Effector memory CD8-positive, alpha-beta T cell (primary cell): ENCODE measurements around the gene ZG16.
"Not testable (repeated sequence)": the region's sequence is repeated elsewhere in the genome, so short reads cannot be mapped to it uniquely, and the experiment has no call there.

Experiments used
- ATAC-seq: fragments of 150-1000 bp; cut with Tn5 transposase; replicated peaks from 2 replicates; pipeline ENCODE4 v1.10.0; 2021; ENCODE audit warnings: mild to moderate bottlenecking, moderate library complexity
- DNase-seq, 3 experiments: peaks; one replicate each; pipeline ENCODE4 v3.0.0; 2021
- H3K27ac Mint-ChIP-seq, 2 donors: one replicate each; pipeline ENCODE4 v1.8.0; 2022; ENCODE audit warnings: mild to moderate bottlenecking in 2 of 2, mixed read lengths in 2 of 2, moderate library complexity in 2 of 2
- H3K27me3 Mint-ChIP-seq, 2 donors: one replicate each; pipeline ENCODE4 v1.8.0; 2022; ENCODE audit warnings: mixed read lengths in 2 of 2
- H3K36me3 Mint-ChIP-seq: one replicate; pipeline ENCODE4 v1.8.0; 2022; ENCODE audit warnings: mild to moderate bottlenecking, moderate library complexity, mixed read lengths; ENCODE audit not compliant: insufficient read depth
- H3K4me1 Mint-ChIP-seq, 2 donors: one replicate each; pipeline ENCODE4 v1.8.0; 2022; ENCODE audit warnings: low read depth in 2 of 2, mixed read lengths in 2 of 2
- H3K4me3 Mint-ChIP-seq, 2 donors: one replicate each; pipeline ENCODE4 v1.8.0; 2022; ENCODE audit warnings: mild to moderate bottlenecking in 2 of 2, mixed read lengths in 2 of 2, moderate library complexity in 2 of 2
- H3K9me3 Mint-ChIP-seq, 2 donors: one replicate each; pipeline ENCODE4 v1.8.0; 2022; ENCODE audit warnings: mixed read lengths in 2 of 2

The ZG16 gene

DNA sequence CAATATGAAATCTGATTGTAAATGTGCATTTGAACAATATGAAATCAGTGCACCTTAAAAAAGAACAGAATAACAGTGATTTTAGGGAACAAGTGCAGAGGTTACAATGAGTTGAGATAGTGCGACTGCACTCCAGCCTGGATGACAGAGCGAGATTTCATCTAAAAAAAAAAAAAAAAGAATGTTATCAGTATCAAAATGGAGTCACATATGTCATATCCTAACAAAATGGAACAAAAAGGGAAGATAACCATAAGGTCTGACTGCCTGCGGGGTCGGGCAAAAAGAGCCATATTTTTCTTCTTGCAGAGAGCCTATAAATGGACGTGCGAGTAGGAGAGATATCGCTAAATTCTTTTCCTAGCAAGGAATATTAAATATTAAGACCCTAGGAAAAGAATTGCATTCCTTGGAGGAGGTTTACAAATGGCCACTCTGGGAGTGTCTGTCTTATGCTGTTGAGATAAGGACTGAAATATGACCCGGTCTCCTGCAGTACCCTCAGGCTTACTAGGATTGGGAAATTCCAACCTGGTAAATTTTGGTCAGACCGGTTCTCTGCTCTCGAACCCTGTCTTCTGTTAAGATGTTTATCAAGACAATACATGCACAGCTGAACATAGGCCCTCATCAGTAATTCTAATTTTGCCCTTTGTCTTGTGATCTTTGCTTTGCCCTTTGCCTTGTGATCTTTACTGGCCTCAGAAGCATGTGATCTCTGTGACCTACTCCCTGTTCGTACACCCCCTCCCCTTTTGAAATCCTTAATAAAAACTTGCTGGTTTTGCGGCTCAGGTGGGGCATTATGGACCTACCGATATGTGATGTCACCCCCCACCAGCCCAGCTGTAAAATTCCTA is 5.3 kb downstream of the ZG16 start:
- Mint-ChIP-seq H3K4me1 (peaks cover 7 to 15% of the 10 kb centered on the region in 2 donors), H3K27ac (peak overlapping the region in 1 of 2 donors; percentile 7)
- H3K9me3 Mint-ChIP-seq, H3K27me3 Mint-ChIP-seq, H3K36me3 Mint-ChIP-seq, ATAC-seq, H3K4me3 Mint-ChIP-seq, DNase-seq: not testable (repeated sequence)

DNA sequence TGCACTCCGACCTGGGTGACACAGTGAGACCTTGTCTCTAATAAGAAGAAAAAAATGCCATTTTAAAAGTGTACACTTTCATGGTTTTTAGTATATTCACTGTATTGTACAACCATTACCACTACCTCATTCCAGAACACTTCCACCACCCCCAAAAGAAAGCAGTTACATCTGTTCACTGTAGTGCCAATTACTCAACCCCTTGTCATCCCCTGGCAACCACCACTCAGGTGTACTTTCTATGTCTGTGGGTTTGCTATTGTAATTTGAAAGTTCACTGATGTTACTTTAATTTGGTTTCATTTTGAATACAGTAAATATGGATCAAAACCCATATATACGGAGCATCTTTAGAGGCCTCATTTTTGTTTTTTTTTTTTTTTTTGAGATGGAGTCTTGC is 6.1 kb downstream of the ZG16 start:
- no peak for DNase-seq
- Mint-ChIP-seq H3K36me3 (peaks cover 3% of the 10 kb centered on the region), H3K4me3 (no peak overlapping the region), H3K4me1 (peaks cover 7 to 13% of the 10 kb centered on the region in 2 donors), H3K9me3 (no peaks in the 10 kb centered on the region), H3K27me3 (no peaks in the 10 kb centered on the region), H3K27ac (peak overlapping the region; percentile 7 to 26)
- peak; percentile 25 for ATAC-seq

DNA sequence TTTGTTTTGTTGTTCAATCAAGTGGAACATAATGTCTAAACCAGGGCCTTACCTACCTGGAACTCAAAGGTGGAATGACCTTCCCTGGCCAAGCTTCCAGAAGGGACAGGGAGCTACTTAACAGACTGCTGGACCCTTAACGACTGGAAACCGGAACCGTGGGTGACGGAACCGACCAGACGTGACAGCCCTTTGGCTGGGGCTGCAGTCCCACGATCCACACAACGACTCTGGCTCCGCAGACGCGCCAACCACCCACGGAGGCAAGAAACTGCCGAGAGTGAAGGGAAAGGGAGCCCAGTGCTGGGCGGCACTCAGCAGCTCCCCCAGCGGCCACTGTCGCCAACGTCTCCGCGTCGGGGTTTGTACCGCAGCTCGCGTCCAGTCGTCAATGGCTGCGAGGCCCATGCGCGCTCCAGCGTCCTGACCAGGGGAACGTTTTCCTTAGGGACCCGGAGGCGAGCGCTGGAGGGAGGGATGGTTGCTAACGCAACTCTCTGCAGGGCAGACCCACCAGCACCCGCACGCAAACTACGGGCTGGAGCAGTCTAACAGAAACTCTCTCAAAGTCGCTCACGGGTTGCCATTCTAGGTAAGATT is 6.9 kb downstream of the ZG16 start:
- ATAC-seq = peak; percentile 97
- H3K4me3 Mint-ChIP-seq = peak overlapping the region; percentile 64 to 79
- H3K4me1 Mint-ChIP-seq = peaks cover 11 to 15% of the 10 kb centered on the region in 2 donors
- peaks cover 3% of the 10 kb centered on the region for H3K36me3 Mint-ChIP-seq
- peak overlapping the region in 1 of 2 donors; percentile 8 for H3K27ac Mint-ChIP-seq
- DNase-seq = peak; percentile 70 to 74 (median 72)
- H3K9me3 Mint-ChIP-seq = no peaks in the 10 kb centered on the region
- H3K27me3 Mint-ChIP-seq = no peaks in the 10 kb centered on the region

DNA sequence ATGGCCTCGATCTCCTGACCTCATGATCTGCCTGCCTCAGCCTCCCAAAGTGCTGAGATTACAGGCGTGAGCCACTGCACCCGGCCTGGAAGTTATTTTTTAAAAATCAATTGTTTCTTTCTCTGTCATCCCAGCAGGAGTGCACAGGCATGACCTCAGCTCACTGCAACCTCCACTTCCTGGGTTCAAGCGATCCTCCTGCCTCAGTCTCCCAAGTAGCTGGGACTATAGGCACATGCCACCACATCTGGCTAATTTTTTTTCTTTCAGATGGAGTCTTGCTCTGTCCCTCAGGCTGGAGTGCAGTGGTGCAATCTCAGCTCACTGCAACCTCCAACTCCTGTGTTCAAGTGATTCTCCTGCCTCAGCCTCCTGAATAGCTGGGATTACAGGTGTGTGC is 9.1 kb downstream of the ZG16 start:
- not testable (repeated sequence) for H3K9me3 Mint-ChIP-seq, DNase-seq, ATAC-seq, H3K4me3 Mint-ChIP-seq, H3K27me3 Mint-ChIP-seq, H3K27ac Mint-ChIP-seq
- Mint-ChIP-seq H3K4me1 (peaks cover 25 to 33% of the 10 kb centered on the region in 2 donors), H3K36me3 (peaks cover 16% of the 10 kb centered on the region)

DNA sequence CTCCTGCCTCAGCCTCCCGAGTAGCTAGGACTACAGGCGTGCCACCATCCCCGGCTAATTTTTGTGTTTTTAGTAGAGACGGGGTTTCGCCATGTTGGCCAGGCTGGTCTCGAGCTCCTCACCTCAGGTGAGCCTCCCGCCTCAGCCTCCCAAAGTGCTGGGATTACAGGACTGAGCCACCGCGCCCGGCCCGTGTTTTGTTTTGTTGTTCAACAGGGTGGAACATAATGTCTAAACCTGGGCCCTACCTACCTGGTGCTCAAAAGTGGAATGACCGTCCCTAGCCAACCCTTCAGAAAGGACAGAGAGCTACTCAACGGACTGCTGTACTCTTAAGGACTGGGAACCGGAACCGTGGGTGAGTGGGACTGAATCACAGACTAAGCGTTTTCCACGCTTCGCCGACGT is 11.7 kb downstream of the ZG16 start:
- H3K4me3 Mint-ChIP-seq = peak overlapping the region; percentile 89 to 95
- H3K27ac Mint-ChIP-seq = peak overlapping the region; percentile 91 to 92
- DNase-seq (no peak), ATAC-seq (no peak)
- no peaks in the 10 kb centered on the region for H3K27me3 Mint-ChIP-seq
- peaks cover 43 to 45% of the 10 kb centered on the region in 2 donors for H3K4me1 Mint-ChIP-seq
- H3K36me3 Mint-ChIP-seq = peaks cover 16% of the 10 kb centered on the region
- no peaks in the 10 kb centered on the region for H3K9me3 Mint-ChIP-seq

DNA sequence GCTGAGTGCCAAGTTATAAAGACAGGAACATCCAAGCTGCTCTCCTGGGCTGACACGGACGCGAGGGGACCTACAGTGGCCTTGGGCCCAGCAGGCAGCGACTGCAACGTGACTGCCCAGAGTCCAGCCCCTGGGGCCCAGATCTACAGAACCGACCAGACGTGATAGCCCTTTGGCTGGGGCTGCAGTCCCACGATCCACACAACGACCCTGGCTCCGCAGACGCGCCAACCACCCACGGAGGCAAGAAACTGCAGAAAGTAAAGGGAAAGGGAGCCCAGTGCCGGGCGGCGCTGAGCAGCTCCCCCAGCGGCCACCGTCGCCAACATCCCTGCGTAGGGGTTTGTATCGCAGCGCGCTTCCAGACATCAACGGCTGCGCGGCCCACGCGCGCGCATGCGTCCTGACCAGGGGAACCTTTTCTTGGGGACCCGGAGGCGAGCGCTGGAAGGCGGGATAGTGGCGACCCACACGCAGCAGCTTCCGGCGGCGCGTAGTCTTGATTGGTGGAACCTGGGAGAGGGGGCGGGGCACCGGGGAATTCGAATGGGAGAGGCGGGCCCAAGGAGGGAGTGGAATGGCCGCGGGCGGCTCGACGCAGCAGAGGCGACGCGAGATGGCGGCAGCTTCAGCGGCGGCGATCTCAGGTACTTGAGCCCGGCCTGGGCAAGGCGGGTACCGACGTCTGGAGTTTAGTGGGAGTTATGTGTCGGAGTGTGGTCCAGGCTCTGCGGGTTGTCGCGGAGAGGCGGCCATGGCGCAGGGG is 12.3 kb downstream of the ZG16 start, which contains the start of gene KIF22:
KIF22 (plus strand) TSS at position 569 of the 766 bp plus-strand sequence; CDS start at position 578, 9 bp downstream.
- Mint-ChIP-seq H3K27me3 (no peaks in the 10 kb centered on the region), H3K36me3 (peaks cover 16% of the 10 kb centered on the region), H3K4me1 (peaks cover 38 to 39% of the 10 kb centered on the region in 2 donors), H3K27ac (peak within 1 kb of the TSS; percentile 91 to 92), H3K4me3 (peak within 1 kb of the TSS; percentile 89 to 95), H3K9me3 (no peaks in the 10 kb centered on the region)
- DNase-seq = peak; percentile 99 to 100 (median 99)
- ATAC-seq = peak; percentile 89

DNA sequence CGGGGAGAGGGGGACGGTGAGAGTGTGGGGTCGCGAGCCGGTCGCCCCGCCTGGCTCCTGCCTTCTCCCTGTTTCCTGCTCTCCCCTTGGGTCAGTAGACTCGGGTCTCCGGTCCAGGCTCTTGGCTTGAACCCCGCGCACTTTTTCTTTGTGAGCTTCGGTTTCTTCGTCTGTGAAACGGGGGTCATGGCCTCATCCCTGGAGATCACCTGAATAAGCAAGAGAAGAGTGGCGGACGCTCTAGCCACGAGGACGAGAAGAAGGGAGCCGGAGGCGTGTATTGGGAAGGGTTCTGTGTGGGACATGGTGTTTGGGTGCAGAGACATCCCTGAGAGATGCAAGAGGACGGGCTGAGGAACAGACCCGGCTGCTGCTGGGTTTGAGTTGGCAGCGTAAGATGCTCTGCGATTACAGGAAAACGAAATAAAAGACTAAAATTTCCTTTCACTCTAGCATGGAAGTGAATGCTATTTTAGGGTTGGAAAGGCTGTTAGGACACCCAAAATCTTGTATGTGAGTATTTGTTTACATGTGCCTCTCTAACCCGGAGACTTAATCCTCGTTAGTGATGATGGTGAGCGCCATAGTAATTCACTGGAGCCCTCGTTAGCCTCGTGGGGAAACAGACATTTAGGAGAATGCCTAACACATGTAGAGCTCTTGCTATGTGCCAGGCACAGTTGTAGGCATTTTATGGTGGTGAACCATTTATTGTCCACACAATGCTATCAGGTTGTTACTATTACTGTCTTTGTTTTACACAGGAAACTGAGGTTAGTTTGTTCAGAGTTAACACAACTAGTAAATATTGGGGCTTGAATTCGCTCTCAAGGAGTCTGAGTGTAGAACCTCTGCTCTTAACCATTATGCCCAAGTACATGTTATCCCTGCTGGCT is 13.1 kb downstream of the ZG16 start:
- ATAC-seq = peak; percentile 4
- peaks cover 13% of the 10 kb centered on the region for H3K36me3 Mint-ChIP-seq
- no peaks in the 10 kb centered on the region for H3K9me3 Mint-ChIP-seq
- peak overlapping the region; percentile 89 to 95 for H3K4me3 Mint-ChIP-seq
- peak overlapping the region; percentile 91 to 92 for H3K27ac Mint-ChIP-seq
- peaks cover 36 to 37% of the 10 kb centered on the region in 2 donors for H3K4me1 Mint-ChIP-seq
- no peaks in the 10 kb centered on the region for H3K27me3 Mint-ChIP-seq
- peak in 1 of 3 experiments; percentile 26 for DNase-seq

DNA sequence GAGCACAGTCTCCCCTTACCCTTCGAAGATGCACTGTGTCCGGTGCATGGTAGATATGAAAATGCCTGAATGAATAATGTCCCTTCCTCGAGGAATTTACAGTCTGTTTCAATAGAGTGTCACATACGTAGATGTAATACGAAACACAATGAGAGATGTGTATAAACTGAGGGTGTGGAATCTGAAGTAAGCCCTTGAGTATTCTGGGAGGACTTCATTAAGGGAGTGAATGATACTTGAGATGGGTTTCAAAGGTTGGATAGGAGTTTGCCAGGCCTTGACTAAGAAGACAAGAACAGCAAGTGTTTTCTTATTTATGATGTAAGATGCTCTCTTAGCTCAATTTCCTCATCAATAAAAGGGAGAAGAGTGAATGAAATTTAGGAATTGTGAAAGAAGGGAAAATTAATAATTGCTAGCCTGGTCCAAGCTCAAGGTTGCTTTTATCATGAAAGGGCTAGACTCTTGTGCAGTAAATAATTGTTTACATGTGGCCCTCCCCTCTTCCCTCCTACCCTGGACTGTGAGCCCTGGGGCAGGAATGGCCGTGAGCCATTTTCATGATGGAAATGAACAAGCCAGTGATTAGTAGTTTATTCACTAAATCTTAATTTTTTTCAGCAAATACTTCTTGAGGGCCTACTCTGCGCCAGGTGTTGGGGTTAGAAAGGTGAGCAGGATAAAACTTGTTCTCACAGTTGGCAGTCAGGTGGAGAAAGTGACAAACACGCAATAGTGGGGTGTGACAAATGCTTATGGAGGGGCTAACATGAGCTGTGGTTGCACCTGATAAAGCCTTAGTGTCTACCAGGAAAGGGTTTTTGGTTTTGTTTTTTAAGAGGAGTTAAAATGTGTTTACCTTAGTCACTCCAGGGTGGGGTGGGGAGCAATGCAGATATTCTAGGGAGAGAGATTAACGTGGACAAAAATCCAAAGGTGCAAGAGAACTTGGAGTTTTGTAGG is 14.1 kb downstream of the ZG16 start:
- Mint-ChIP-seq H3K27me3 (no peaks in the 10 kb centered on the region), H3K27ac (peak overlapping the region; percentile 91 to 92), H3K4me1 (peaks cover 36 to 37% of the 10 kb centered on the region in 2 donors), H3K36me3 (peaks cover 21% of the 10 kb centered on the region), H3K9me3 (no peaks in the 10 kb centered on the region), H3K4me3 (peak overlapping the region; percentile 89 to 95)
- DNase-seq = no peak
- ATAC-seq = no peak

DNA sequence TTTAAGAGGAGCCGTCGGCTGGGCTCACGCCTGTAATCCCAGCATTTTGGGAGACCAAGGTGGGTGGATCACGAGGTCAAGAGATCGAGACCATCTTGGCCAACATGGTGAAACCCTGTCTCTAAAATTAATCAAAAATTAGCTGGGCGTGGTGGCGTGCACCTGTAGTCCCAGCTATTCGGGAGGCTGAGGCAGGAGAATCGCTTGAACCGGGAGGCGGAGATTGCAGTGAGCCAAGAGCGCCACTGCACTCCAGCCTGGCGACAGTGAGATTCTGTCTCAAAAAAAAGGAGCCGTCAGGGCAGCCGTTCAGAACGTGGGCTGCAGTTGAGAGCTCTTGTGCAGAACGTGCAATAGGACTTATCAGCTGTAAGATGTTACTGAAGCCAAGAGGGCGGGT is 15.1 kb downstream of the ZG16 start:
- not testable (repeated sequence) for H3K9me3 Mint-ChIP-seq, H3K27me3 Mint-ChIP-seq, ATAC-seq, DNase-seq
- H3K27ac Mint-ChIP-seq = peak overlapping the region; percentile 91 to 92
- H3K36me3 Mint-ChIP-seq = peaks cover 28% of the 10 kb centered on the region
- H3K4me1 Mint-ChIP-seq = peaks cover 36 to 37% of the 10 kb centered on the region in 2 donors
- H3K4me3 Mint-ChIP-seq = peak overlapping the region; percentile 89 to 95

DNA sequence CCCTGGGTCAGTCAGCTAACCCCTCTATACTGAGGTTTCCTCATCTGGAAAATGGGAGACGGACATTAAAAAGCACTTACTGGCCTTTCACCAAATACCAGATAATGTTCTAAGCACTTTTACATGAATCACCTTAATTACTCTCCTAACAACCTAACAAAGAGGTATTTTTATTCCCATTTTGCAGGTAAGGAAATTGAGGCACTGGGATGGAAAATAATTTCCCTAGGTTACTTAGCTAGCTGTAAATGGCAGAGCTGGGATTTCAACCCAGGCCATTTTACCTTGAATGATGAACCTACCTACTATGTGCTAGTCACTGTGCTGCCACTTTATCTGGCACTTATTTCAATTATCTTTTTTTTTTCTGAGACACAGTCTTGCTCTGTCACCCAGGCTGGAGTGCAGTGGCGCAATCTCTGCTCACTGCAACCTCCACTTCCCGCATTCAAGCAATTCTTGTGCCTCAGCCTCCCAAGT is 16.2 kb downstream of the ZG16 start:
- ATAC-seq = no peak
- Mint-ChIP-seq H3K4me3 (no peak overlapping the region), H3K27ac (no peak overlapping the region), H3K4me1 (peaks cover 36 to 37% of the 10 kb centered on the region in 2 donors), H3K9me3 (no peaks in the 10 kb centered on the region), H3K27me3 (no peaks in the 10 kb centered on the region), H3K36me3 (peaks cover 39% of the 10 kb centered on the region)
- DNase-seq = no peak

DNA sequence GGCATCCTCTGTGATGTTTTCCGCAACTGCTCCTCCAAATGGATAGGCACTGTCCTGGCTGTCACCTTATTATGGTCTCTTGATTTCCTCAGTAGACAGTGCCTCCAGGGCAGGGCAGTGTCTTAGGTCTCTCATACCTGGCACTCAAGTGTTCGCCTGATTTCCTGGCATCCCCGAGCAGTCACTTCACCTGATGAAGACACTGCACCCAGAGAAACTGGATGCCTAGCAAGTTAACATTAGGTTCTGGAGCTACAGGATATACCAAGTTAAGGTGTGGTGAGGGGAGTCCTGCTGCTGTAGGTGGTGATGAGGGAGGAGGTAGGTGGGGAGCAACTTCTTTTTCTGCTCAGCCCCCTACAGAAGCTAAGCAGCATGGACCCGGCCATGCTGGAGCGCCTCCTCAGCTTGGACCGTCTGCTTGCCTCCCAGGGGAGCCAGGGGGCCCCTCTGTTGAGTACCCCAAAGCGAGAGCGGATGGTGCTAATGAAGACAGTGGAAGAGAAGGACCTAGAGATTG is 24.4 kb downstream of the ZG16 start:
- H3K4me1 Mint-ChIP-seq = peaks cover 14 to 17% of the 10 kb centered on the region in 2 donors
- H3K9me3 Mint-ChIP-seq = no peaks in the 10 kb centered on the region
- ATAC-seq = no peak
- no peaks in the 10 kb centered on the region for H3K27me3 Mint-ChIP-seq
- H3K27ac Mint-ChIP-seq = peak overlapping the region in 1 of 2 donors; percentile 70
- no peak for DNase-seq
- H3K4me3 Mint-ChIP-seq = peak overlapping the region in 1 of 2 donors; percentile 44
- peaks cover 67% of the 10 kb centered on the region for H3K36me3 Mint-ChIP-seq
